ENCODE results near the gene SLC24A1. TPM values are rescaled to one million over a fixed set of nuclear protein-coding genes. Genes with fewer than 3 reads are reported as not detected.

The SLC24A1 gene
- total RNA-seq, 1 experiment from 2014 or later, result 3.0 TPM

DNA sequence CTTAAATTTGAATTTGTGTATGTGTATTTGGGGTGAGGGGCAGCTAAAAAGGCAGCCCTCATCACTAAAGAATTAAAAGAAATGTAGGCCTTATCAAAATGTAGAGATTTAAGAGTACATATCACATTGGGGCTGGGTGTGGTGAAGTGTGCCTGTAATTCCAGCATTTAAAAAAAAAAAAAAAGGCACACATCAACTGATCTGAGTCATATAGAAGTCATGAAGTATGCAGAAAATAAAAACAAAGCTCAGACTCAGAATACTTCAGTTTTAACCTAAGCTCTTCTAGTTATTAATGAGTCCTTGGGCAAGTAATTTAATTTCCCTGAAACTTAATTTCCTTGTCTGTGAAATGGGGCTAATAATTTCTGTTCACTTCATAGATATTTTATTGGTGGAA, 31.6 kb downstream of the SLC24A1 start:
- H3K27me3 ChIP-seq (ENCODE audit: low read length), result no peaks in the 10 kb centered on the region
- no peak overlapping the region for H3K4me2 ChIP-seq (ENCODE audit: low read length)
- no TSS peak for BruUV-seq (replicated peaks)
- H4K20me1 ChIP-seq (ENCODE audit: low read length), result no peaks in the 10 kb centered on the region
- H3K27ac ChIP-seq (ENCODE audit: low read length), result no peak overlapping the region
- H3K36me3 ChIP-seq (ENCODE audit: low read depth, low read length), result no peaks in the 10 kb centered on the region
- H3F3A ChIP-seq (ENCODE audit: low read length, unreplicated experiment), result no peaks in the 10 kb centered on the region
- intact Hi-C loops (cut with micrococcal nuclease), result no loop called here
- no peak overlapping the region for H2AFZ ChIP-seq (ENCODE audit: low read length)
- H3K79me2 ChIP-seq (ENCODE audit: low read length), result no peaks in the 10 kb centered on the region
- ChIA-PET POLR2A (ENCODE audit: unreplicated experiment) (interaction anchor here (0.6 kb wide), 3 partner anchors 17 to 81 kb away, joined by 4 to 8 read pairs (median 7); no protein-coding TSS in a partner anchor), CTCF (interaction anchor here (0.6 kb wide), 1 partner anchor 355 kb away, joined by 3 read pairs; no protein-coding TSS in a partner anchor)
- H3K9me2 ChIP-seq (replicated peaks; ENCODE audit: low read length), result no peaks in the 10 kb centered on the region
- no peak overlapping the region for H3K9ac ChIP-seq (ENCODE audit: low read length)
- DNase-seq (peak; percentile 30), ATAC-seq (peak; percentile 59)
- H3K4me1 ChIP-seq (ENCODE audit: insufficient read depth, low read length), result peaks cover 26% of the 10 kb centered on the region
- no peak for TF ChIP-seq EZH2phosphoT487 (IDR thresholded peaks at IDR 0.05; ENCODE audit: borderline replicate concordance, low read length)
- TF ChIP-seq, protein P1, sequence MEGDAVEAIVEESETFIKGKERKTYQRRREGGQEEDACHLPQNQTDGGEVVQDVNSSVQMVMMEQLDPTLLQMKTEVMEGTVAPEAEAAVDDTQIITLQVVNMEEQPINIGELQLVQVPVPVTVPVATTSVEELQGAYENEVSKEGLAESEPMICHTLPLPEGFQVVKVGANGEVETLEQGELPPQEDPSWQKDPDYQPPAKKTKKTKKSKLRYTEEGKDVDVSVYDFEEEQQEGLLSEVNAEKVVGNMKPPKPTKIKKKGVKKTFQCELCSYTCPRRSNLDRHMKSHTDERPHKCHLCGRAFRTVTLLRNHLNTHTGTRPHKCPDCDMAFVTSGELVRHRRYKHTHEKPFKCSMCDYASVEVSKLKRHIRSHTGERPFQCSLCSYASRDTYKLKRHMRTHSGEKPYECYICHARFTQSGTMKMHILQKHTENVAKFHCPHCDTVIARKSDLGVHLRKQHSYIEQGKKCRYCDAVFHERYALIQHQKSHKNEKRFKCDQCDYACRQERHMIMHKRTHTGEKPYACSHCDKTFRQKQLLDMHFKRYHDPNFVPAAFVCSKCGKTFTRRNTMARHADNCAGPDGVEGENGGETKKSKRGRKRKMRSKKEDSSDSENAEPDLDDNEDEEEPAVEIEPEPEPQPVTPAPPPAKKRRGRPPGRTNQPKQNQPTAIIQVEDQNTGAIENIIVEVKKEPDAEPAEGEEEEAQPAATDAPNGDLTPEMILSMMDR (conservative IDR thresholded peaks at IDR 0.05; ENCODE audit: low read depth, low read length), result no peak
- TF ChIP-seq EZH2 (IDR thresholded peaks at IDR 0.05; ENCODE audit: low read length, unreplicated experiment), result no peak
- no peaks in the 10 kb centered on the region for H3K9me3 ChIP-seq (ENCODE audit: low read length)
- no peak overlapping the region for H3K4me3 ChIP-seq (ENCODE audit: low read length)

DNA sequence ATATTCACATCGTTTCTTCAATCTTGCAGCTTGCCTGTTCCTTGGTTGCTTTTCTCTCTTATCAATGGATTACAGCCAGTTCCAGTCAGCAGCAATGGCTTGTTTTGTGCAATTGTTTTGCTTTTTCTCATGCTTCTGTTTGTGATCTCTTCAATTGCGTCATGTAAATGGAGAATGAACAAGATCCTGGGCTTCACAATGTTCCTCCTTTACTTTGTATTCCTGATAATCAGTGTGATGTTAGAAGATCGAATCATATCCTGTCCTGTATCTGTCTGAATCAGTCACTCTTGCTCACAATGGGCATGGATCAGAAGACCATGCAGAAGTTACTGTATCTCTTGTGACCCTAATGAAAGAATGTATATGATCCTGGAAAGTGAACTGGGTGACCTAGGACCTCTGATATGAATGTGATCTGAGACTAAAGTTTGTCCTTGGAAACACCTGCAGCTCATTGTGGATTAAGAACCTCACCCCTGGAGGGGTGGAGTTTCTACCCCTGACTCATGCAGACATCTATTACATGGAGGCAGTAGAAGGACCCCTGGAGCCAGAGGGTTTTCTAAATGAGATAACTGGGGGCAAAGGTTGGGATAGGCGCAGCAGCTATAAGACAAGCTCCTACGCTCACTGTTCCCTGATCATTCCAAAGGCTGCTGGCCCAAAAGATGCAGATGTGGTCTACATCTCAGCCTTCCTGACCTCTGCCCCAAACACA, 32.2 kb downstream of the SLC24A1 start:
- H2AFZ ChIP-seq (ENCODE audit: low read length), result no peak overlapping the region
- no peaks in the 10 kb centered on the region for H3K9me3 ChIP-seq (ENCODE audit: low read length)
- TF ChIP-seq, protein P1 (conservative IDR thresholded peaks at IDR 0.05; ENCODE audit: low read depth, low read length), result no peak
- ChIA-PET POLR2A (ENCODE audit: unreplicated experiment) (interaction anchor here (0.6 kb wide), 3 partner anchors 17 to 81 kb away, joined by 4 to 8 read pairs (median 7); no protein-coding TSS in a partner anchor), CTCF (interaction anchor here (0.6 kb wide), 1 partner anchor 356 kb away, joined by 3 read pairs; no protein-coding TSS in a partner anchor)
- no peaks in the 10 kb centered on the region for H3K79me2 ChIP-seq (ENCODE audit: low read length)
- no peak overlapping the region for H3K4me2 ChIP-seq (ENCODE audit: low read length)
- no peaks in the 10 kb centered on the region for H3K9me2 ChIP-seq (replicated peaks; ENCODE audit: low read length)
- no peaks in the 10 kb centered on the region for H4K20me1 ChIP-seq (ENCODE audit: low read length)
- no peak for DNase-seq
- ATAC-seq, result no peak
- H3K9ac ChIP-seq (ENCODE audit: low read length), result no peak overlapping the region
- intact Hi-C loops (cut with micrococcal nuclease), result no loop called here
- peaks cover 33% of the 10 kb centered on the region for H3K4me1 ChIP-seq (ENCODE audit: insufficient read depth, low read length)
- peaks cover 4% of the 10 kb centered on the region for H3F3A ChIP-seq (ENCODE audit: low read length, unreplicated experiment)
- H3K36me3 ChIP-seq (ENCODE audit: low read depth, low read length), result no peaks in the 10 kb centered on the region
- H3K4me3 ChIP-seq (ENCODE audit: low read length), result no peak overlapping the region
- no TSS peak for BruUV-seq (replicated peaks)
- H3K27ac ChIP-seq (ENCODE audit: low read length), result no peak overlapping the region
- no peaks in the 10 kb centered on the region for H3K27me3 ChIP-seq (ENCODE audit: low read length)

DNA sequence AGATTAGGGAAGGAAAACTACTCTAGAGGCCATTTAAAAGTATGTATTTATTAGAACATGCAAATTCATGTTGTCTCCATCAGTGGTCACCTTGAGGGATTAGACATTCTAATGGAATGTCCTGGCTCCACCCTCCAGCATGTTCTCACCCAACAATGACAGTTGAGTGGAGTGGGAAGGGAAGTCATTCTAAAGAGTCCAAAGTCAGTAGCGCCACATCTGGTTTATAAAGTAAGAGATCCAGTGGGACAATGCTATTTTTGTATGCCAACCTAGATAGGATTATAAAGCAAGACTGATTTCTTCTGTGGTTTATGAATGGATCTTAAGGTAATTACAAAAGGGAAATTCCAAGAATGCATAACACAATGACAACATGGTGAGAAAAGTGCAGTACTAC, 33.3 kb downstream of the SLC24A1 start:
- H3K27ac ChIP-seq (ENCODE audit: low read length), result no peak overlapping the region
- ATAC-seq, result peak; percentile 55
- no peak overlapping the region for H2AFZ ChIP-seq (ENCODE audit: low read length)
- peaks cover 9% of the 10 kb centered on the region for H3F3A ChIP-seq (ENCODE audit: low read length, unreplicated experiment)
- ChIA-PET CTCF (no interaction called here), POLR2A (ENCODE audit: unreplicated experiment) (no interaction called here)
- H3K9me3 ChIP-seq (ENCODE audit: low read length), result no peaks in the 10 kb centered on the region
- H4K20me1 ChIP-seq (ENCODE audit: low read length), result no peaks in the 10 kb centered on the region
- intact Hi-C loops (cut with micrococcal nuclease), result loop anchor here (5.0 kb wide), 1 partner anchor 172 kb away; no protein-coding TSS in a partner anchor
- H3K27me3 ChIP-seq (ENCODE audit: low read length), result no peaks in the 10 kb centered on the region
- BruUV-seq (replicated peaks), result no TSS peak
- H3K9me2 ChIP-seq (replicated peaks; ENCODE audit: low read length), result no peaks in the 10 kb centered on the region
- H3K9ac ChIP-seq (ENCODE audit: low read length), result no peak overlapping the region
- no peak overlapping the region for H3K4me3 ChIP-seq (ENCODE audit: low read length)
- H3K79me2 ChIP-seq (ENCODE audit: low read length), result no peaks in the 10 kb centered on the region
- H3K4me1 ChIP-seq (ENCODE audit: insufficient read depth, low read length), result peaks cover 43% of the 10 kb centered on the region
- H3K4me2 ChIP-seq (ENCODE audit: low read length), result no peak overlapping the region
- no peaks in the 10 kb centered on the region for H3K36me3 ChIP-seq (ENCODE audit: low read depth, low read length)
- DNase-seq, result peak; percentile 38
- TF ChIP-seq, protein P1 (conservative IDR thresholded peaks at IDR 0.05; ENCODE audit: low read depth, low read length), result no peak
- TF ChIP-seq EZH2 (IDR thresholded peaks at IDR 0.05; ENCODE audit: low read length, unreplicated experiment), result no peak
- no peak for TF ChIP-seq EZH2phosphoT487 (IDR thresholded peaks at IDR 0.05; ENCODE audit: borderline replicate concordance, low read length)

Measured in PC-3 (cell line).